ENCODE data around the gene DCP1B. TPM values are rescaled to one million over a fixed set of nuclear protein-coding genes. Genes with fewer than 3 reads are reported as not detected.
A peak's percentile ranks its signal among the peaks of the same experiment; 100 is the strongest.

The DCP1B gene
- polyA plus RNA-seq, 1 donor from 2014 or later = 12.5 TPM

- no peaks in the 10 kb centered on the region for H3K27me3 ChIP-seq (ENCODE audit: insufficient read depth, low read depth, low read length)
- no peak overlapping the region for H3K4me2 ChIP-seq (ENCODE audit: low read length)
- no peaks in the 10 kb centered on the region for H3K9me2 ChIP-seq (ENCODE audit: insufficient read depth, low read length)
- no peaks in the 10 kb centered on the region for H3K9me3 ChIP-seq (ENCODE audit: low read length)
- H3K4me3 ChIP-seq (ENCODE audit: low read length) = no peak overlapping the region
- H3K27ac ChIP-seq (ENCODE audit: low read length) = peak overlapping the region; percentile 8
- no peaks in the 10 kb centered on the region for H3F3A ChIP-seq (ENCODE audit: insufficient read depth, low read length, poor library complexity, severe bottlenecking)
- TF ChIP-seq MXI1 (conservative IDR thresholded peaks at IDR 0.05; ENCODE audit: poor library complexity, severe bottlenecking) (no peak), RAD21 (conservative IDR thresholded peaks at IDR 0.05) (no peak), EP300 (conservative IDR thresholded peaks at IDR 0.05; ENCODE audit: poor library complexity, severe bottlenecking) (no peak), CTCF (IDR thresholded peaks at IDR 0.05; ENCODE audit: poor library complexity, severe bottlenecking) (no peak), POLR2AphosphoS5 (IDR thresholded peaks at IDR 0.05) (no peak)
- H2AFZ ChIP-seq (ENCODE audit: low read depth, low read length) = no peak overlapping the region
- no peaks in the 10 kb centered on the region for H4K20me1 ChIP-seq (ENCODE audit: insufficient read depth)
- H3K36me3 ChIP-seq (ENCODE audit: insufficient read depth, low read length) = no peaks in the 10 kb centered on the region
- peak overlapping the region; percentile 18 for H3K9ac ChIP-seq (ENCODE audit: low read length)
- H3K79me2 ChIP-seq (replicated peaks; ENCODE audit: insufficient read depth, low read length) = no peaks in the 10 kb centered on the region
Observed at GRCh38 chr12:1966561-1967226, 37.6 kb downstream of the DCP1B start.

DNA sequence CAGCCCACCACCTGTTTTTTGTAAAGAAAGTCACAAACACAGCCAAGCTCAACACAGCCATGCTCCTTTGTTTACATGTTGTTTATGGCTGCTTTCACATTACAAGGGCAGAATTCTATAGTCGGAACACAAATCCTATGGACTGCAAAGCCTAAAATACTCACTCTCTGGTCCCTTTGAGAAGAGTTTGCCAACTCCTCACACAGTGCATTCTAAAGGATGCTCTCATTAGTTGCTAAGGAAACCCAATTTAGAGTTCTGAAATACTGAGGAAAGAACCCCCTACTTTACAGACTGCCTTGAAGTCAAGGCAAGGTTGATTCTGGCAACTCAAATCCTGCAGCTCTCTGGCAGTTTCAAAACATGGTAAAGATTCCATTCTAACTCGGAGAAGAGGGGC lies 38.3 kb downstream of the DCP1B start:
- H3K36me3 ChIP-seq (ENCODE audit: insufficient read depth, low read length) = no peaks in the 10 kb centered on the region
- H3K9me2 ChIP-seq (ENCODE audit: insufficient read depth, low read length) = no peaks in the 10 kb centered on the region
- H3F3A ChIP-seq (ENCODE audit: insufficient read depth, low read length, poor library complexity, severe bottlenecking) = no peaks in the 10 kb centered on the region
- no peaks in the 10 kb centered on the region for H4K20me1 ChIP-seq (ENCODE audit: insufficient read depth)
- H3K9ac ChIP-seq (ENCODE audit: low read length) = no peak overlapping the region
- no peak overlapping the region for H3K4me3 ChIP-seq (ENCODE audit: low read length)
- no peaks in the 10 kb centered on the region for H3K79me2 ChIP-seq (replicated peaks; ENCODE audit: insufficient read depth, low read length)
- no peak overlapping the region for H3K4me2 ChIP-seq (ENCODE audit: low read length)
- no peak overlapping the region for H3K27ac ChIP-seq (ENCODE audit: low read length)
- no peaks in the 10 kb centered on the region for H3K27me3 ChIP-seq (ENCODE audit: insufficient read depth, low read depth, low read length)
- no peak overlapping the region for H2AFZ ChIP-seq (ENCODE audit: low read depth, low read length)
- no peaks in the 10 kb centered on the region for H3K9me3 ChIP-seq (ENCODE audit: low read length)
- TF ChIP-seq SMC3 (conservative IDR thresholded peaks at IDR 0.05; ENCODE audit: poor library complexity) (no peak), CTCF (IDR thresholded peaks at IDR 0.05; ENCODE audit: poor library complexity, severe bottlenecking) (no peak), EZH2 (IDR thresholded peaks at IDR 0.05; ENCODE audit: borderline replicate concordance, insufficient read depth, low read length, poor library complexity, severe bottlenecking) (no peak), TAF1 (IDR thresholded peaks at IDR 0.05; ENCODE audit: low read depth) (no peak), MXI1 (conservative IDR thresholded peaks at IDR 0.05; ENCODE audit: poor library complexity, severe bottlenecking) (no peak), POLR2AphosphoS5 (IDR thresholded peaks at IDR 0.05) (no peak), EP300 (conservative IDR thresholded peaks at IDR 0.05; ENCODE audit: poor library complexity, severe bottlenecking) (no peak), REST (IDR thresholded peaks at IDR 0.05; ENCODE audit: borderline replicate concordance) (no peak), RAD21 (conservative IDR thresholded peaks at IDR 0.05) (no peak)

Data from neural cell (in vitro differentiated cells).